ENCODE results near the gene HBG2. TPM values are rescaled to one million over a fixed set of nuclear protein-coding genes. Genes with fewer than 3 reads are reported as not detected.
"Not testable (repeated sequence)": the region's sequence is repeated elsewhere in the genome, so short reads cannot be mapped to it uniquely, and the experiment has no call there.

HBG2 gene
- total and polyA plus RNA-seq, 9 donors: 0.37 to 9.7 (median 0.63) TPM; not detected in 3

DNA sequence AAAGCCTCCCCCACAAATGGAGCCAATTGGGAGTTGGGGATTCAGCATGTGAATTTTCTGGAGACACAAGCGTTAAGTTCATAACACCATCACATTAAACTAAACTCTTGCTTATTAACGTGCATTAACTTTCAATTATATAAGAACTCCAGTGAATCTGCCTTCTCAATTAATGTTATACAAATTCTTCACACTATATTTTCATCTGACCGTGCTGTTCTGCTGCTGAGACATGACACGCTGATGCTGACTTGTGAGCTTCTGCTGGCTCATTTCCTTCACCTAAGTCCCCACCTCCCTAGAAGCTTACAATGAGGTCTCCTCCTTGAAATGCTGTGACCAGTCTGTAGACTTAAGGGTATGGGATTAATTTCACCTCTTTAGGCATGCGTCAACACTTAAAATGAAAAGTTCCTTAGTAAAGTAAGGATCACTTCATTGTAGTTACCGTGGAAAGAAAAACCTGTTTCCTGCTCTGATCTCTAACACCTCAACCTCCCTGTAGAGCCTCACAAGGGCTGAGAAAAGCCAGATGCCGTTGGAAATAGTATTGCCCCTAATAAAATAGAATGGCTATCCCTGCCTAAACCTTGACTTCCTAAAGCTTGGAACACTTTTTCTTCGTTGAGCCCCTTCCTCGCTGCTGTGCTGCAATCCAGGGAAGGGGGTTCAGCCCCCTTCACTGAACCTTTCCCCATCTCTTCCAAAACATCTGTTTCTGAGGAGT is 2.2 kb downstream of the HBG2 start:
- 47 to 50% (median 49%) methylated on average over 9 of the region's 9 CpGs for WGBS, 3 donors
- TF ChIP-seq EP300 (IDR thresholded peaks at IDR 0.05): no peak
- TF ChIP-seq POLR2A (IDR thresholded peaks at IDR 0.05): no peak
- TF ChIP-seq, protein P1, sequence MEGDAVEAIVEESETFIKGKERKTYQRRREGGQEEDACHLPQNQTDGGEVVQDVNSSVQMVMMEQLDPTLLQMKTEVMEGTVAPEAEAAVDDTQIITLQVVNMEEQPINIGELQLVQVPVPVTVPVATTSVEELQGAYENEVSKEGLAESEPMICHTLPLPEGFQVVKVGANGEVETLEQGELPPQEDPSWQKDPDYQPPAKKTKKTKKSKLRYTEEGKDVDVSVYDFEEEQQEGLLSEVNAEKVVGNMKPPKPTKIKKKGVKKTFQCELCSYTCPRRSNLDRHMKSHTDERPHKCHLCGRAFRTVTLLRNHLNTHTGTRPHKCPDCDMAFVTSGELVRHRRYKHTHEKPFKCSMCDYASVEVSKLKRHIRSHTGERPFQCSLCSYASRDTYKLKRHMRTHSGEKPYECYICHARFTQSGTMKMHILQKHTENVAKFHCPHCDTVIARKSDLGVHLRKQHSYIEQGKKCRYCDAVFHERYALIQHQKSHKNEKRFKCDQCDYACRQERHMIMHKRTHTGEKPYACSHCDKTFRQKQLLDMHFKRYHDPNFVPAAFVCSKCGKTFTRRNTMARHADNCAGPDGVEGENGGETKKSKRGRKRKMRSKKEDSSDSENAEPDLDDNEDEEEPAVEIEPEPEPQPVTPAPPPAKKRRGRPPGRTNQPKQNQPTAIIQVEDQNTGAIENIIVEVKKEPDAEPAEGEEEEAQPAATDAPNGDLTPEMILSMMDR (IDR thresholded peaks at IDR 0.05): no peak
- DNase-seq: no peak
- no peaks in the 10 kb centered on the region for H3K27me3 ChIP-seq
- H3K4me3 ChIP-seq: no peak overlapping the region
- H3K27ac ChIP-seq: no peak overlapping the region
- H3K36me3 ChIP-seq: no peaks in the 10 kb centered on the region
- intact Hi-C loops (cut with DNase I): no loop called here
- H3K9me3 ChIP-seq: no peaks in the 10 kb centered on the region
- no peaks in the 10 kb centered on the region for H3K4me1 ChIP-seq (ENCODE audit: insufficient read depth)

DNA sequence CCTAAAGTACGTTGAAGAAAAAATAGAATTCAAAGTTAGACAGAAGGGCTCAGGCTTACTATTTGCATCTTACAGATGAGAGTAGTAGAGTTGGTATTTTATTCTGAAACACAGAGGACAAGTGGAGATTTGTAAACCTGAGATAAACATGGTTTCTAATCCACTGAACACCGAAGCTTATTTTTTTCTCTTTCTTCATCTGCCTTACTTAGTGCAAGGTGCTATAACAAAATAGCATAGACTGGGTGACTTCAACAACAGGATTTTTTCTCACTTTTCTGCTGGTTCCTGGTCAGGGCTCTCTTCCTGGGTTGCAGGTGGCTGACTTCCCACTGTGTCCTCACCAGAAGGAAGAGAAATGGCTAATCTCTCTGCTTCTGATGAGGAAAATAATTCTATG is 2.8 kb downstream of the HBG2 start:
- intact Hi-C loops (cut with DNase I): no loop called here
- DNase-seq: no peak
- no peaks in the 10 kb centered on the region for H3K27me3 ChIP-seq
- no peaks in the 10 kb centered on the region for H3K4me1 ChIP-seq (ENCODE audit: insufficient read depth)
- 32 to 84% (median 40%) methylated on average over 2 of the region's 2 CpGs for WGBS, 3 donors
- TF ChIP-seq POLR2A (IDR thresholded peaks at IDR 0.05): no peak
- TF ChIP-seq, protein P1 (IDR thresholded peaks at IDR 0.05): no peak
- no peak overlapping the region for H3K27ac ChIP-seq
- H3K4me3 ChIP-seq: no peak overlapping the region
- H3K9me3 ChIP-seq: no peaks in the 10 kb centered on the region
- no peaks in the 10 kb centered on the region for H3K36me3 ChIP-seq

DNA sequence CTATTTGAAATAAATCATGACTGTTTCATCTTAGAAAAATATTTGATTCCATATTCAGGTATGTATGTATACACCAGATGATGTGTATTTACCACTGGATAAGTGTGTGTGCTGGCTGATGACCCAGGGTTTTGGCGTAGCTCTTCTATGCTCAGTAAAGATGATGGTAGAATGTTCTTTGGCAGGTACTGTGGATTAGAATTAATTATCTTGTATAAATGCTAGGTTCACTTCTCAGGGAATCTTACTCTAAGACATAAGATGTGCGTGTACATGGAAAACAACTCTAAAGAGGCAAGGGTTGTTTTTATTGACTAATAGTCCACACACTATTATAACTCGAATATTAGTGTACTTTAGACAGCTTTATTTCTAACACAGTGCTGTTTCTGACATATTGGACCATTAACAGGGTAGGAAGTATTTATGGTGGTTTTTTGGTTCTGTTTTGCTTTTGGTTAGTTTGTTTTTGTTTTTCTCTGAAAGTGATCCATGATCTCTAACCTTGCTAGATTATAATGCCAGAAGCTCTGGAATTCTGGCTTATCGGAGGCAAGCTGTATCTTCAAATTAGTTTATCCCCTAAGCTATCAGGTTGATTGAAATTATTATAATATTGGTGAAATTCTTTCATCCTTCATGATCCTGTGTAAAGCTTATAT is 3.9 kb downstream of the HBG2 start:
- H3K4me1 ChIP-seq (ENCODE audit: insufficient read depth): no peaks in the 10 kb centered on the region
- TF ChIP-seq EP300 (IDR thresholded peaks at IDR 0.05) (no peak), POLR2A (IDR thresholded peaks at IDR 0.05) (no peak)
- TF ChIP-seq, protein P1 (IDR thresholded peaks at IDR 0.05): no peak
- no peak overlapping the region for H3K4me3 ChIP-seq
- no peaks in the 10 kb centered on the region for H3K36me3 ChIP-seq
- H3K27me3 ChIP-seq: no peaks in the 10 kb centered on the region
- H3K27ac ChIP-seq: no peak overlapping the region
- H3K9me3 ChIP-seq: no peaks in the 10 kb centered on the region
- DNase-seq: no peak
- intact Hi-C loops (cut with DNase I): no loop called here
- 81 to 84% (median 81%) methylated on average over 4 of the region's 4 CpGs for WGBS, 3 donors

DNA sequence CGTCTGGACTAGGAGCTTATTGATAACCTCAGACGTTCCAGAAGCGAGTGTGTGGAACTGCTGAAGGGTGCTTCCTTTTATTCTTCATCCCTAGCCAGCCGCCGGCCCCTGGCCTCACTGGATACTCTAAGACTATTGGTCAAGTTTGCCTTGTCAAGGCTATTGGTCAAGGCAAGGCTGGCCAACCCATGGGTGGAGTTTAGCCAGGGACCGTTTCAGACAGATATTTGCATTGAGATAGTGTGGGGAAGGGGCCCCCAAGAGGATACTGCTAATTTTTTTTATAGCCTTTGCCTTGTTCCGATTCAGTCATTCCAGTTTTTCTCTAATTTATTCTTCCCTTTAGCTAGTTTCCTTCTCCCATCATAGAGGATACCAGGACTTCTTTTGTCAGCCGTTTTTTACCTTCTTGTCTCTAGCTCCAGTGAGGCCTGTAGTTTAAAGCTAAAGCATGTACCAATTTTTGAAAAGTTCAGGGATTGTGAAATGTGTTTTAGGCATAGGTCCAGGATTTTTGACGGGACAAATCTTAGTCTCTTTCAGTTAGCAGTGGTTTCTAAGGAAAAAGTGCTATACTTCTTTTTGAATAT is 4.7 kb downstream of the HBG2 start, which contains the start of gene HBG1:
TSS of gene HBG1 (minus strand) at position 51 of the 590 bp plus-strand sequence. CDS start 53 bp downstream, outside the sequence.
- DNase-seq; H3K4me3 ChIP-seq; H3K4me1 ChIP-seq (ENCODE audit: insufficient read depth); H3K27ac ChIP-seq; H3K9me3 ChIP-seq; H3K36me3 ChIP-seq; intact Hi-C loops (cut with DNase I); H3K27me3 ChIP-seq: not testable (repeated sequence)
- 70 to 75% (median 71%) methylated on average over 3 of the region's 9 CpGs for WGBS, 3 donors

DNA sequence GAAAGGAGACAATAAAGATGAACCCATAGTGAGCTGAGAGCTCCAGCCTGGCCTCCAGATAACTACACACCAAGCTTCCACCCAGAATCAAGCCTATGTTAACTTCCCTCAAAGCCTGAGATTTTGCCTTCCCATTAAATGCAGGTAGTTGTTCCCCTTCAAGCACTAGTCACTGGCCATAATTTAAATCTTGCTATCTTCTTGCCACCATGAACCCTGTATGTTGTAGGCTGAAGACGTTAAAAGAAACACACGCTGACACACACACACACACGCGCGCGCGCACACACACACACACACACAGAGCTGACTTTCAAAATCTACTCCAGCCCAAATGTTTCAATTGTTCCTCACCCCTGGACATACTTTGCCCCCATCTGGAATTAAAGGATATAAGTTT is 6.1 kb downstream of the HBG2 start:
- H3K9me3 ChIP-seq; H3K4me3 ChIP-seq; H3K27me3 ChIP-seq; intact Hi-C loops (cut with DNase I); H3K4me1 ChIP-seq (ENCODE audit: insufficient read depth); H3K36me3 ChIP-seq; H3K27ac ChIP-seq; DNase-seq: not testable (repeated sequence)
- WGBS, 3 donors: 73 to 76% (median 76%) methylated on average over 7 of the region's 7 CpGs
